ENCODE results near the gene SLC6A11.
A peak's percentile ranks its signal among the peaks of the same experiment; 100 is the strongest.

The SLC6A11 gene

DNA sequence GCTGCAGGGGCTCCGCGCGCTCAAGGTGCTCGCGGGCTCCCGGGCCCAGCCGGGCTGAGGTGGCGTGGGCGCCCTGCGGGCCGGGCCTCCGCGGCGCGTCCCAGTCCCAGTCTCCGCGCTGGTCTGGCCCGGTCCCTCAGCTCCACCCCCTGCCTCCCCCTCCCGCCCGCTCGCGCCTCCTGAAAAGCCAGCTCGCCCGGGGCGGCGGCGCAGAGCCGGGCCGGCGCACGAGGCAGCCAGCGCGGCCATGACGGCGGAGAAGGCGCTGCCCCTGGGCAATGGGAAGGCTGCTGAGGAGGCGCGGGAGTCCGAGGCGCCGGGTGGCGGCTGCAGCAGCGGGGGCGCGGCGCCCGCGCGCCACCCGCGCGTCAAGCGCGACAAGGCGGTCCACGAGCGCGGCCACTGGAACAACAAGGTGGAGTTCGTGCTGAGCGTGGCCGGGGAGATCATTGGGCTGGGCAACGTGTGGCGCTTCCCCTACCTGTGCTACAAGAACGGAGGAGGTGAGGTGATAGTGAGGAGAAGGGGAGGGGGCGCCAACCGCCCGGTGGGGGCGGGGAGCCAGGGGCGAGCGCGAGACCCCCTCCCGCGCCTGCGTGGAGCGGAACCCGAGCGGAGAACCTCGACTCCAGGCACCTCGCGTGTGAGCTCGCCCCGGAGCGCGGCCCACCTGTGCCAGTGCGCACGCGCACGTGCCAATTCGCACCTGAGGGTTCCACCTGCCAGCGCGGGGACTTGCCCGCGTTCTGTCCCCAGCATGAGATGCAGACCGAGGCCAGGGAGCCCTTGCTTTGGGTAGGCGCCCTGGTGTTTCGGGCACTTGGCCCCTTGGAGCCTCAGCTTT, at the start of gene SLC6A11:
Gene SLC6A11, plus strand, starts transcription at position 210 of the 844 bp plus-strand sequence. Its CDS starts 38 bp downstream, at position 248.
- peak; percentile 77 for DNase-seq (ENCODE audit: low spot score)

DNA sequence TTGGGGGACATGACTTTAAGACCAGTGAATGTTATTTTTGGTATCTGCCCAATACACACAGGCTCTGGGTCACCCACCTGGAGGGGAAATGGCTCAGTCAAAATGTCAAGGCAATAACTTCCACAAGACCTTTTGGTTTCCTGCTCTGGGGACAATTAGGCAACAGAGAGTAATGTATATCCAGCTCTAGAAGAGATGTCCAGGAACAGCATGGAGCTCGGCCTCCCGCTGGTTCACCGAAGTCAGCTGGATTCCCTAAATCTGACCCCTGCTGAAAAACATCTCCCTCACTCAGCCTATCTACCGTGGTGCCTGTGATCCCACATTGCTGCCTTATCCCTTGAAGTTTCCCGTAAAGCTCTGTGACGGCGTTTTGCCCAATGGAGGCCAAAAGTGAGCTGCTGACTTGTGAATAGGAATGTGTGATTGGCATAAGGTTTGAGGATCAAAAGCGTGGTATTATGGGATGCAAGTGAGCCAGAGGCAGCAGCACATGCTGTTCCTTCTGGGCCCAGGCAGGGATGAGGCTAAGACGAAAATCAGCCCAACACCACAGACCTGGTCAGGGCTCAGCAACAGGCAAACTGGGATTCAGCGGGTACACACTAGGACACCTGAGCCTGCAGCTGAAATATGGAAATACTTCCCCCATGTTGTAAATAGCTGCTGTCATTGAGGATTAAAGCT, 47.2 kb upstream of the SLC6A11 start:
- DNase-seq (ENCODE audit: low spot score) = no peak

DNA sequence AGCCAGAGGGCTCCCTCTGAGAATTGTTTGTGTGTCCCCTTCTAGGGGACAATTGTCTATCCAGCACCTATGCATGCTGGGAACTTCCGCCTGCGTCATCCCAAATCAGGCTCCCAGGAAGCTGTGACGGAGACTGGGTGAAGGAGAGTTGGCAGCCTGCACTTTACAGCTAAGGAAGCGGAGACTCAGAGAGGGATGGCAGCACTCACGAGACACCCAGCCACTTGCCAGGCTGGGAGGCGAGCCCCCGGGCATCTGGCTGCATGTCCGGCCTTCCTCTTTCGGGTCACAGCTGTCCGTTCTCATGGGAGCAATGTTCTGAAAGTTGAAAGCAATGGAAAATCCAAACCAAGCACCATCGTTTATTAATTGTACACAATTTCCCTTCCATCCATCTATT, 45.5 kb upstream of the SLC6A11 start:
- DNase-seq (ENCODE audit: low spot score) = no peak

DNA sequence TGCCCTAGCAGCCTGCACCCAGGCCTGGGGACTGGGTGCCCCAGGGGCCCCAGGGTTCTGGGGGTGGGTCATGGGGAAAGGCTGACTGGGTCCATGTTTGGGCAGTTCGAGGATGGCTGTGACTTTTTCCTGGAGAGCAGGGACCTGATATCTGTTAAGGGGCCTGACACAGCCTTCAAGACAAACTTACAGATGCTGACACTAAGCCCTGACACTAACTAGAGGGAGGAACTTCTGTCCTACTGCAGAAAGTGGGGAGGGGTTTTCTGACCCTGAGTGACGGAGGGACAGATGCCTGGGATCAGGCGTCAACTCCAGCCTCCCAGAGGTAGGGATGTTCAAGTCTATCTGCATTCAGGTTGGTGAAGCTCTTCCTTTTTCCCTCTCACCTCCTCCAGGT, 45.0 kb upstream of the SLC6A11 start:
- no peak for DNase-seq (ENCODE audit: low spot score)

DNA sequence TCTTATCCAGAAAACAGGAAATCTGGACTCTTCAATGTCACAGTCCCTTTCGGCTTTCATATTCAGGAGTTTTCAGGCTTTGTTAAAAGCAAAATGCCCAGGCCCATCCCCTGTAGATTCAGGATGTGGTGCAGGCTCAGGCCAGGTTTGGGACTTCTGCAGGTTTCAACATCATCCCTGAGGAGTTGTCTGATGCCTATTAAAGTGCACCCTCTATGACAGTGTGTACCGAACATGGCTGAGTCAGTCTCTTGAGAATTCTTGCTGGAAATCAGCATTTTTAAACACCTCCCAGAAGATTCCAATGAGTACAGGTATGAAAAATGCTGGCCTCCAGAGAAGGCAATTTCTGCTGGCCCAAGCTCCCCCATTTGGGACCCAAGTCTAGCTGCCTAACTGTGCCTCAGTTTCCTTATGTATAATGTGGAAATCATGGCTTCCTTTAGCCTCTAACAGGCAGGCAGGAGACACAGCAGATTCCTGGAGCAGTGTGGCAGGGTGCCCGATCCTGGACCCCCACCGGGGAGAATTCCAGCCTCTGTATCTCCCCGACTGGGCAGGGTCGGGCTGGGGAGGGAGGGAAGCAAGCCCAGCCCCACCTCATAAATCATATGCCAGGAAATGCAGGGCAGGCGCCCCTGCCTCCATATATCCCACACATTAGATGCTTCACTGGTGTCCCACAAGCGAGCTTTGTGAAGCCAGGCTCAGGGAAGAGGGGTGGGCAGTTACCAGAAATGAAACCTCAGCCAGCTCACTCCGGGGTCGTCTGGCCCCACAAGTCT, 44.4 kb upstream of the SLC6A11 start:
- no peak for DNase-seq (ENCODE audit: low spot score)

DNA sequence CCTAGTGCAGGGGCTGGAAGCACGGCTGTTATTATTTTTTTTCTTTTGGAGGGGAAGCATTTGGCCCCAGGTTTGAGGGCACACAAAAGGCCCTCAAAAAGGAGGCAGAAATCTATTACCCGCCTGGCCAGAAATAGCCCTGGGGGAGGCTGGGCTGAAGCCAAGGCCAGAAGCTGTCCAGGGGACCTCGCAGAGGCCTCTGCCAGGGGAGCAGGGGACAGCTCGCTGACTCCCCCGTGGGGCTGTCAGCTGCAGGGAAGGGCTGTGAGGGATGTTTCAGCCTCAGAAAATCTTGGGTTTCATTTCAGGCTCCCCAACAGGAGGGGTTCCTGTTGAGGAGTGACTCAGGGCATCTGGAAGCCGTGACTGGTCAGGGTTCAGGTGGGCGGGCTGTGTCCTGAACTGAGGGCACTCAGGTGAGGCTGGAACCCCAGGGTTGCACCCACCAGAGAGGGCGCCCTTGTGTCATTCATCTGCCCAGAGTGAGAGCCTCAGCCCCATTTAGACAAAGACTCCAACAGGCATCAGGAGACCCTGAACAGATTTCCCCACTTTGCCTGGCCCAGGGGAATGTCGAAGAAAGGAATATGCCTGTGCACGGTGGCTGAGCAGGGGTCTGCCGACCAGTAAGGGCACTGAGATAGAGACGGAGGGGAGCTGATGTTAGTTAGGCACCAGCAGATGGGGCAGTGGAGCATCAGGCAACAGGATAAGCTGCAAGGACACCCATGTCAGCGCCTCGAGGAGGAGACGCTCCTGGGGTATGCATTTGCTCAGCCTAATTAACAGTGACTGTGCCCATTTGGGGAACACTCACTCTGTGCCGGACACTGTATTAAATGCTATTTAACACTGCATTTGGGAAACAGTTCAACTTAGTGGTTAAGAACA, 43.5 kb upstream of the SLC6A11 start:
- DNase-seq (ENCODE audit: low spot score) = peak; percentile 82

DNA sequence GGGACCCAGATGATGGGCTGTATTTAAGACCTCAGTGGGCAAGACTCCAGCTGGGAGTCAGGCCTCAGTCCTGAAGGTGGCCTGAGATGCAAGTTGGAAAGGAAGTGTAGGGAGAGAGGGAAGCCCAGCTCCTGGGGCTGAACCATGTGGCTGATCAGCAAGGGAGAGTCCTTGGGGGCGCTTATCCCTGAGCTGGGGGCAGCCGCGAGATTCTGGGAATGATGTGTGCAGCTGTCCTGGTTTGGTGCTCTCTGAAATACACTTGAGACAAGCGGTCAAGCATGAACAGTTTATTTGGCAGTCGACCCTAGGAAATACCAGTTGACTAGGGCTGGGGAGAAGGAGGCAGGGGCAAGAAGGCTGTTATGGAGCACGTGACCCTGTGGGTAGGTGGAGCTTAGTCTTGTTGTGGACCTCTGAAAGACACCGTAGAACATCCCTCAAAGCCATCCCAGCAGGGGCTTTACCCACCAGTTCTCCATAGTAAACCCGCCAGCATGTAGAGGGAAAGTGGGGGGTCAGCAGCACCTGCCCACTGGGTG, 41.8 kb upstream of the SLC6A11 start:
- DNase-seq (ENCODE audit: low spot score) = no peak

DNA sequence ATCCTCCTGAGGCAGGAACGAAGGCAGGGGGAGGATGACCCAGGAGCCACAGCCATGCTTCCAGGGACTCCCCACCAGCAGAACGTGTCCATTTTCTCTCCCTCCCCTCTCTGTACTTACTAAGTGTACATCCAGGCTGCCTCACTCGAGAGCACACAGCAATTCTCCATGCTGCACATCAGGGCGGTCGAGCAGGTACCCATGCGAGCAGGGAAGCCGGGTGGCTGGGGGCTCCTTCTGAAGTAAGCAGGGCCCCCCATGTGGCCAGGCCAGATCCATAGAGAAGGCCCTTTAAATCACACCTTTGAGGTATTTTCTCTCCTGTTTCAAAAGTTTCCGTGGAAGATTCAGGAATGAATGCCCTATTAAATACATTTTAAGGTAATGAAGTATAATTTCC, 41.2 kb upstream of the SLC6A11 start:
- DNase-seq (ENCODE audit: low spot score) = no peak

DNA sequence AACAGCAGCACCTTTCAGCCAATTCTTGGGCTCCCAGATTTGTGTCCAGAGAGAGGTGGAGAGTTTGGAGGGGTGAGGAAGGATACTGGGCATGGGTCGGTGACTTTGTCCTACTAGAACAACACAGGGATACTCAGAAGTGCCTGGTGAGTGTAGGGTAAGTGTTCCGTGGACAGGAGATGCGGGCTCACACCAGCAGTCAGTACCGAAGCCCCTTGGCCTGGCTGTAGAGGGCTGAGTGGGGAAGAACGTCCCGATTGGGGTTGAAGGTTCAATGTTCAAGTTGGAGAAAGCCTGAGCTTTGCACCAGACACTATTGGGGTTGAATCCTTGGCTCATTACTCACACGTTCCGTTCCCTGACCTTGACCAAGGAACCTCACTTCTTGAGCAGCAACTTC, 40.8 kb upstream of the SLC6A11 start:
- no peak for DNase-seq (ENCODE audit: low spot score)

DNA sequence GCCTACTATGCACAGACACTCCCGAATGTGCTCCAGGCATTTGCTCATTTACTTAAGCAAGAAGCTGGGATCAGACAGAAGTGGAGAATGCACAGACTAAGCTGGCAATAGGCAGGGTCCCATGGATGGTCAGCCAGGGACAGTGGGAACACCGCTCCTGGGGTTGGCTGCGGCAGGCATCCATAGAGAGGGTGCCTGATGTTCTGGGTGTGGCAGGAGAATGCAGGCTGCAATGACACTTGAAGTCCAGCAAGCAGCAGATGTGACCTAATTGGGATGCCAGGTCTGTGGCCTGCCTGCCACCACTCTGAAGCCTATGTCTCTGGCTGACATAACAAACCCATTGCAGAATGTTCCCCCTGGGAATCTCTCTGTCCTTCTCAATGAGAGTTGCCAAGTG, 40.2 kb upstream of the SLC6A11 start:
- no peak for DNase-seq (ENCODE audit: low spot score)

DNA sequence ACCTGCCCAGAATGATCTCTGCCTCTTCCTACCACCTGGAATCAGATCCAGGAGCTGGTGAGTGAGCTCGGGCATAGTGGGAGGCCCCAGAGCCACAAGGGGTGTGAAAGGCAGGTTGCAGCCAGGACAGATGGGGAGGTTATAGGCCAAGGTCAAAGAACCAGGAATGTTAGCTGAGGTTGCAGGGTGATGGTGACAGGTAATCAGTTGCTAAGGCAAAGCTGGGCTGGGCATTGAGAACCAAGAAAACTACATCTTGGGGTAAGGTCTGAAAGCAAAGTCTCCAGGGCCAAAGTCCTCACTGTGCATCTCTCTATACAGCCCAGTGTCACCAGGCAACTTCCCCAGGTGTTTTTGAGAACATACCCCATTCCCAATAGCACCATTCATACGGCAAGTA, 38.4 kb upstream of the SLC6A11 start:
- no peak for DNase-seq (ENCODE audit: low spot score)

DNA sequence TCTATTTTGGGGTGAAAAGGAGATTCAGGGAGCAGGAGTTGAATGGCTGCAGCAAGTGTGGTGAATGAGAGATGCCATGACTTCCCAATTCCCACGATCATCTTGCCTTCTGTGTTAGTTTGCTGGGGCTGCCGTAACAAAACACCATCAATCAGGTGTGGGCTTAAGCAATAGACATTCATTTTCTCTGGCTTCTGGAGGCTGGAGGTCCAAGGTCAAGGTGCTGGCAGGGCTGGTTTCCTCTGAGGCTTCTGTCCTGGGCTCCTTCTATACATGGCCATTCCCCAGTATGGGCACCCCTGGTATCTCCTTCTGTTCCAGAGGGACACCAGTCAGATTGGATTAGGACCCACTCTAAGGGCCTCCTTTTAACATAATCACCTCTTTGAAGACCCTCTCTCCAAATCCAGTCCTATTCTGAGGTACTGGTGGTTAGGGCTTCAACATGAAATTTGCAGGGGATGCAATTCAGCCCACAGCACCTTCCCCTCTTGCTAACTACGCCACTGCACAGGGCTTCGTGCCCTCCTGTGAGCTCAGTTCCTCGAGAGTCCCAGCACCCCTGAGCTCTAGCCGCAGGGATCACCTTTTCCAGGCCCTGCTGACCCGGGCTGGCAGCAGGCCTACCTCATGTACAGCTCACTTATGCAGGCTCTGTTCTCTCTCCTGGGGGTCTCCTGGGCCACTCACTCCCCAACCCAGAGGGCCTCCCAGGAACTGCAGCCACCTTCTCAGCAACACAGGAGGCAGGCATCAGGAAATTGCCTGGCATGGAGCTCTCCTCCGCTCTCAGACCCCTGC, 37.3 kb upstream of the SLC6A11 start:
- DNase-seq (ENCODE audit: low spot score) = no peak

DNA sequence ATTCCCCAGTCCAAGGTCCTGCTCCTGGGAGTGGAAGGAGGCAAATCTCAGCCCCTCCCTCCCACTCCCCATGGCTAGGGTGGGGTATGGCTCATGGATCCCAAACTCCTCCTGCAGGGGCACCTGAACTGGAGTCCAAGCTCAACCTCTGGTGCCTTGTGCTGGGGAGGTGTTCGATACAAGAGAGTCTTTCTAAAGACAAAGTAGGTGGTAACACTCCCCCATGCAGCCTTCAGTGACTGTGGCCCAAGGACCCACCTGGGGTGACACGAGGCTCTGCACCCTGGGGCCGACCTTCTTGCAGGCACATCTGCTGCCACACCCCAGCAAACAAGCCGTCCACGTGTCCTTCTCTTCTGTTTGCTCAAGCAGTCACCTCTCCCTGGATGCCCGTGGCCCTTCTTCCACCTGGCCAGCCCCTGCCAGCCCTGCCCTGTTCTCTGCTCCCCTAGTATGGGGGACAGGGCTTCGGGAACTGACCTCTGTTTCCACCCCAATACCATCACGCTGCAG, 36.7 kb upstream of the SLC6A11 start:
- no peak for DNase-seq (ENCODE audit: low spot score)

DNA sequence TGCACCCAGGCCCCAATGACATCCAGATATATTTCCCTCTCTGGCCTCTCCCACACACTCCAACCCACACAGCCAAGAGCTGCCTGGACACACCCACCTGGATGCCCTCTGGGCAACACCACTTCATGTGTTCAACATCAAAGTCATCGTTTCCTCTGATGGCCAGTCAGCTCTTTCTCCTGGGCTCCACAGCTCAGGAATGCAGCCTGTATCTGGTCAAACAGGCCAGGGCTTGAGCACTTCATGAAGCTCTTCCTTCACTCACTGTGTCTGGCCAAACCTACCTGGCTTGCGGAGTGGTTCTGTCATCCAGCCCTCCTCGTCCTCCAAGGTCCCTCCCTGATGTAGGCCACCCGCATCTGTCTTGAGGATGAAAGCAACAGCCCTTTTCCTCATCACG, 35.8 kb upstream of the SLC6A11 start:
- no peak for DNase-seq (ENCODE audit: low spot score)

DNA sequence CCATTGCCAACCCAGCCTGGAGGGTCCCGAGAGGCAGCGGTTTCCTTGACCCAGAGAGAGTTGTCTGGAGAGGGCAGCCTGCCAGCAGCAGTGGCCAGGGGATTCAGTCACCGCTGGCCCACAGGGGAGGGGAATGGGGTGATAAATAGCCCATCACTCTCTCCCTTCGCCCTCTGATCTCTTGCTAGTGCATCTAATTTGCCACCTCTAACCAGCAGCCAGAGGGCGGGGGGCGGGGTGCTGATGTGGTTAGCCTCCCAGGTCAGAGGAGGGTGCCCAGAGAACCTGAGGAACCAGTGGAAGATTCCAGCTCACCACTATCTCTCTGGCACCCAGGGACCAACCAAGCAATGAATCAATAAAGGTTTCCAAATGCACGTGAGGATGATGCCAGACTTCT, 35.1 kb upstream of the SLC6A11 start:
- no peak for DNase-seq (ENCODE audit: low spot score)

DNA sequence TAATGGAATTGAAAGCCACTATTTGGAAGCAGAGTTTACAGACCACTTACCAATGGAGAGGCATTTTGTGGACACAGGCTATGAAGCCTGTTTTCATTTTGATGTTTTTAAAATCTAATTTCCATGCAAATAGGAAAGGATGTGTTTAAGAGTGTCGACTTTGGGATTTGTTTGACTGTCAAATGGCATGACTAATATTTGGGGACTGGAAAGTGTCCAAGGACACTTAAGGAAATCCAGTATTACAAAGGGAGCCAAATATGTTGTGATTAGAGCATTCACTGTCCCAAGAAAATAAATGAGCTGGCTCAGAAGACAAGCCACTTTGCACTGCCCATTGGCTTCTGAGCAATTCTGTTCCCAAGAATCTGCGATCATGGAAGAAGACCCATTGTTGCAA, 34.0 kb upstream of the SLC6A11 start:
- DNase-seq (ENCODE audit: low spot score) = no peak

DNA sequence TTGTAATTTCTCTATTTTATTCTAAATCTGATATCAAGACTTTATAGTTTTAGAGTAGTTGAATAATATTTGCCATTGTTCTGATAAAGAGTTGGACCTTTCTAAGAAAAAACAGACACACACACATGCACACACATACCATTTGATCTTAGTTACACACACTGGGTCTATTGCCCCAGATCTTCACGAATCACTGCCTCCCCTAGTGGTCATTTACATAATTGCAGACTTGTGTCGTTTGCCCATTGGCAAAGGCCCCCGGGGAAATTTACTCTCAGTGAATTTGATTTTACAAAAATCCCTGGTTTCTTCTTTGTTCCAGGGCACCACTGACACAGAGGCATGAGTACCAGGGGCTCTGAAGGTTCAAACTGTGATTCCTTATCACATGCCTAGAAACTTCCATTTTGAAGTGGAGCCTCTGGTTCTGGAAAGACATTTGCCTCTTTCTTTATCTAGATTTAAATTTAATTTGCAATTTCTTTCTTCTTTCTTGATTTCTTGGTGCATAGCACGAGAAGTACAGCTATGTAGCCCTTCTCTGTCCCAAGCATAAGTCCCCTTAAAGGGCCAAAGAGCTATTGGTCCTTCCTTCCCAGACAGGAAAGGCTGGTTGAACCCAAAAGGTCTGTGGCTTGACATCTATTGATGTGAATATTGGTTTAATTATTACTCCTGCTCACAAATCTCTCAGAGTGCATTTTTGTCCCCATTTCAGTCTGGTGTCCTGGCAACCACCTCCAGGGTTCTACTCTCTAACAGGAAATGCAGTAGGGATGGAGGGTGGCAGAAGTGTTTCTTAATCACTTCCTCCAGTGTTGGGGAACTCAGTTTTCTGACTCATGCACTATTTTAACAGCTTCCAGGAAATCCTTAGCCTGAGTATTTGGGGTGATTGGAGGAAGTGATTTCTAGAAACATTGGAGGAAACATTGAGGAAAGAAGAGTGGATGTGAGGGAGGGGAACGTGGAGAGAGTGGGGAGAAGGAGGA, 32.4 kb upstream of the SLC6A11 start:
- DNase-seq (ENCODE audit: low spot score) = peak; percentile 66

DNA sequence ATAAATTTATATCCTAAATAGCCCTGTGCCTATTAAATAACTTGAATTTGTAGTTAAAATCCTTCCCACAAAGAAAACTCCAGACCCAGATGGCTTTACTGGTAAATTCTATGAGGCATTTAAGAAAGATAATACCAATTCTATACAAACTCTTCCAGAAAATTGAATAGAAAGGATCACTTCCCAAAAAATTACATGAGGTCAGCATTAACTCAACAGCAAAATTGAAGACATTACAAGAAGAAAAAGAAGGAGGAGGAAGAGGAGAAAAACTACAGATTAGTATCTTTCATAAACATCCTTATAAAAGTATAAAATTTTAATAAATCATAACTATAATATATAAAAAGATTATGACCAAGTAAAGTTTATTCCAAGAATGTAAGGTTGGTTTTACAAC, 29.4 kb upstream of the SLC6A11 start:
- DNase-seq (ENCODE audit: low spot score) = no peak

DNA sequence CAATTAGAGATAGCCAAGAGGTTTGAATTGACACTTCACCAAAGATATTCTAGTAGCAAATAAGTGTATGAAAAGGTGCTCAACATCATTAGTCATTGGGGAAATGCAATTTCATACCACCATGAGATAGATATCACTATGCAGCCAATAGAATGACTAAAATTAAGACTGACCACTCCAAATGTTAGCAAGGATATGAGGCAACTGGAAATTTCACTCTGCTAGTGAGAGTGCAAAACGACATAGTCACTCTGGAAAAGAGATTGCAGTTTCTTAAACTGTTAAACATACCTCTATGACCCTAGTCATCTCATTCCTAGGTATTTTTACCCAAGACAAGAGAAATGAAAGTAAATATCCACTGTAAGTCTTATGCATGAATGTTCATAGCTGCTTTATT, 27.6 kb upstream of the SLC6A11 start:
- no peak for DNase-seq (ENCODE audit: low spot score)
